GM18505 (cell line): Measurements from ENCODE around the gene SPATA4.

Source experiments
- ATAC-seq: cut with Tn5 transposase; IDR thresholded peaks from one replicate; pipeline ENCODE4 v1.9.1; 2021; ENCODE audit not compliant: unreplicated experiment
- POLR2A ChIP-seq: IDR thresholded peaks from 4 replicates; pipeline ENCODE4 v1.6.1; 2011; ENCODE audit warnings: borderline replicate concordance; ENCODE audit not compliant: insufficient read depth, insufficient read length; ENCODE audit errors: extremely low read depth

Gene SPATA4

GRCh38 chr4:176210101-176210500 lies 14.7 kb upstream of the SPATA4 start:
- TF ChIP-seq POLR2A = no peak
- no peak for ATAC-seq

DNA sequence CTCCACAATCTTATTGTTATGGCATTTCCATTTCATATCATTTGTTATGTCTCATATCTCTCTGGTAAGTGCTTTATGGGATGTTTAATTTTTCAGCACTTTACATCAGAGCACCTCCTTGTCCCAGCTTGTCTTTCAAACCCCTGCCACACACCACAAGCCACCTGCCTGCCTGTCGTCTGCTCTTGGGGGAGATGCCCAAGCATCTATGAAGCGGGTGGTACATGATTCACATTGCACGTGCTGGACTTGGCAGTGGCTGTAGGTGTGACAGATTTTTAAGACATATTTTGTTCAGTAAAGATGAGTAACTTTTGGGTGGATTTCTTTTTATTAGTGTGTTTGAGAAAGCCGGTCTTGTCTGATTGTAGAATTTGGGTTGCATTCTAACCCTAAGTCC lies 14.2 kb upstream of the SPATA4 start:
- TF ChIP-seq POLR2A = no peak
- ATAC-seq = no peak

DNA sequence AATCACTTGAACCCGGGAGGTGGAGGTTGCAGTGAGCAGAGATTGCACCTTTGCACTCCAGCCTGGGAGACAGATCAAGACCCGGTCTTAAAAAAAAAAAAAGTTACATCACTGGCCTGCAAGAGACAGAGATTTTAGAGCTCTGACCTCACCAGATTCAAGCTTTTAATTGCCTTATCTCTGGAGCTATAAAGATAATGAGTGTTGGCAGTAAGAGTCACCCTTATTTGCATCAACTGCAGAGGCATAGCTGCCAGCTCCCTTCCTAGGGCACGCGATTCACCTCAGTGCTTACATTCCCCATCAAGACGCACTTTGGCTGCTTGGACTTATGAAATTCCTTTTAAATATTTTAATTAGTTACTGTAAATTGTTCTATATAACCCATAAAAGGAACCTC lies 12.5 kb upstream of the SPATA4 start:
- ATAC-seq = no peak
- TF ChIP-seq POLR2A = no peak

- ATAC-seq = no peak
- TF ChIP-seq POLR2A = no peak
Measured at GRCh38 chr4:176205299-176205698, 9.9 kb upstream of the SPATA4 start.

DNA sequence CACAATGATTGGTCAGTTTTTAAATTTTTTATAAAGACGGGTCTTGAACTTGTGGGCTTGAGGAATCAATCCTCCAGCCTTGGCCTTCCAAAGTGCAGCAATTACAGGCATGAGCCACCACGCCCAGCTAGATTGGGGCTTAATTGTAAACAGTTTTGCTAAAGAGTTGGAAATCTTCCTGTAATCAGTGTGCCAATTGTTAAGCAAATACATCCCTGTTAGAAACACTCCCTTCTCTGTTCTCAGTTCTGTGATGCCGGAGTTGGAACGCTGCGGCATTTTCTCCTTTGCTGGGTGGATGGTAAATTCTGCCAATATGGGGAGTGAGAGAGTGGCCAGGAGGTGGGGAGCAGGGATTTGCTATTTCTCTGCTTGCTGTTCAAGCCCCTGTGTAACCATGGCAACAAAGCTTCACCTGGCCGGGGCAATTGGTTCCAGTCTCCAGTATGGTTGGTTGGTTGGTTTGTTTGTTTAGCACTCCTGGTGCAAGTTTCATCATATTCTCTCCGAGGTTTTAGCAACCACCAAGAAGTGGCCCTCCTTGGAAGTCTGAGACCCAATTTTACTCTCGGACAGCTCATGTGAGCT lies 3.0 kb upstream of the SPATA4 start:
- no peak for TF ChIP-seq POLR2A
- ATAC-seq = no peak

DNA sequence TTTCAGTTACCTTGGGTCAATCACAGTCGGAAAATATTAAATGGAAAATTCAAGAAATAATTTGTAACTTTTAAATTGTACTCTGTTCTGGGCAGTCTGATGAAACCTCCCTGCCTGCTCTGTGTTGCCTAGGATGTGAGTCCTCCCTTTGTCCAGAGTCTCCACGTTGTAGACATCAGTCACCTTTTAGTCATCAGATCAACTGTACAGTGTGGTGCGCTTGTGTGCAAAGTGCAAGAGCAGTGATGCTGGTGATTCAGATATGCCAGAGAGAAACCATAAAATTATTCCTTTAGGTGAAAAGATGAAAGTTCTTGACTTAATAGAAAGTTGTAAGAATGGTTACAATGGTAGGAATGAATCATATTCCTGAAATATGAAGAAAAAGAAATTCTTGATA lies 1.4 kb downstream of the SPATA4 start:
- TF ChIP-seq POLR2A = no peak
- no peak for ATAC-seq

GRCh38 chr4:176193126-176193525 lies 2.3 kb downstream of the SPATA4 start:
- TF ChIP-seq POLR2A = no peak
- ATAC-seq = no peak

DNA sequence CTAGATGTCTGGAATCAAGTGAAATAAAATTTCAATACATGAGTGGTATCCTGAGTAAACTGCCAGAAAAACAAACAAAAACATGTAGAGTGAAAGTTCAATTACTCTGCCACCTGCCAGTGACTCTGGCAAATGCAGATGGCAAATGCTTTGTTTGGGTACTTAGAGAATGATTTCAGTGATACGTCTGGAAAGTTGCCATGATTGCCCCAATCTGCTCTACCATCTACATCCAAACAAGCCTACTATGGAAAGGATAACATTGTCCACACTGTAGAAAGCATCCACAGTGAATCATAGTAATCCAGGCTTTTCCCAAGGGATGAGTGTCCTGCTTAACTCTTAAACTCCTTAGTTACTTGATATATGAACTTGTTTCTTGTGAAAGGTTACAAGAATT lies 3.4 kb downstream of the SPATA4 start:
- no peak for ATAC-seq
- TF ChIP-seq POLR2A = no peak

- no peak for TF ChIP-seq POLR2A
- ATAC-seq = no peak
Measured at GRCh38 chr4:176189891-176190795, 5.2 kb downstream of the SPATA4 start.

GRCh38 chr4:176188654-176189053 lies 6.7 kb downstream of the SPATA4 start:
- TF ChIP-seq POLR2A = no peak
- ATAC-seq = no peak

DNA sequence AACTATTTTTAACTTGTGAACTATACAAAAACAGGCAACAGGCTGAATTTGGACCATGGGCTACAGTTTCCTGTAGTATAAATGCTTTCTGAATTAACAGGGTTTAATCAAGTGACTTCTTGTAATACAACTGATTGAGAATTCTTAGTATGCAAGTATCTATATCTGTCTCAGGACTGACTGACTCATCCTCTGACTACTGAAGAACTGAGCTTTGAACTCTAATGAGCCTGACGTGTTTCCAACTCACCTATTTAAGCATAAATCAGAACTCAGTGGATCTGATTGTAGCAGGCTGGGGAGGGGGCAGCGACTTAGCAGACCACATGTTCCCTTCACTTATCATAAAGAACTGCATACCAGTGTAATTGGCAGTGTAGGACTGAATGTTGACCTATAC lies 7.8 kb downstream of the SPATA4 start:
- no peak for ATAC-seq
- TF ChIP-seq POLR2A = no peak

- no peak for ATAC-seq
- TF ChIP-seq POLR2A = no peak
Measured at GRCh38 chr4:176186671-176187395, 8.6 kb downstream of the SPATA4 start.

GRCh38 chr4:176186067-176186466 lies 9.3 kb downstream of the SPATA4 start:
- ATAC-seq = no peak
- TF ChIP-seq POLR2A = no peak

DNA sequence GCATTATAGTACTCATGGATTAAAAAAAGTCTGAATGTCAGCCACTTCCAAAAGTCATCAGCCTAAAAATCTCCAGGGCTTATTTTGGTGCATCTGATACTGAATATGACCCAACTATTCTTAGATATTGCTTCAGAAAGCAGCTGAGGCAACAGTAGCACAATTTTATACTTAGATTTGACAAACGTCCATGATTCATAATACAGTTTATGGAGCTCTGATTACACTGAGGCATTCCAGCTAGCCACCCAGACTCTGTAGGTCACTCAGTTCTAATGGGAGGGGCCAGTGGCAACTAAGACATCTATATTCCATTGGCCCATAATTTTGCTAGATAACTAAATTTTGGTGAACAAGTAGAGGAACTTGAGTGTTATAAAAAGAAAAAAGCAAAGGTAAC lies 10.3 kb downstream of the SPATA4 start:
- no peak for ATAC-seq
- TF ChIP-seq POLR2A = no peak

GRCh38 chr4:176163041-176163440 lies 32.3 kb downstream of the SPATA4 start:
- TF ChIP-seq POLR2A = no peak
- no peak for ATAC-seq

DNA sequence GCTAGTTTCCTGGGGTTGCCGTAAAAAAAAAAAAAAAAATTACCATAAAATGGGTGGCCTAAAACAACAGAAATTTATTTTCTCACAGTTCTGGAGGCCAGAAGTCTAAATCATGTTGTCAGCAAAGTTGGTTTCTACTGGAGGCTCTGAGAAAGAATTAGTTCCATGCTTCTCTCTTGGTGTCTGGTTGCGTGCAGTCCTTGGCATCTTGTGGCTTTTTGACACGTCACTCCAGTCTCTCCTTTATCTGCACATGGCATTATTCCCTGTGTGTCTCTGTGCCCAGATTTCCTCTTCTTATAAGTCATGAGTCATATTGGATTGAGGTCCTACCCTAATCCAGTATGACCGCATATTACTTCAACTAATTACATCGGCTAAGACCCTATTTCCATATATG lies 38.7 kb downstream of the SPATA4 start:
- no peak for ATAC-seq
- no peak for TF ChIP-seq POLR2A
